GM12865 (cell line): ENCODE data around the gene PELI2.

Source experiments
- DNase-seq: peaks from one replicate; pipeline ENCODE4 v3.0.0; 2010; ENCODE audit warnings: low read depth
- H3K4me3 ChIP-seq: 2 replicates; pipeline ENCODE4 v1.5.1; 2011; ENCODE audit warnings: mild to moderate bottlenecking, low read depth, low read length, control low read depth
- CTCF ChIP-seq: IDR thresholded peaks from 2 replicates; pipeline ENCODE4 v1.5.1; 2011; ENCODE audit warnings: low read length, control low read depth, low read depth, inconsistent platforms; ENCODE audit not compliant: insufficient read depth; ENCODE audit errors: missing control alignments

PELI2 gene

DNA sequence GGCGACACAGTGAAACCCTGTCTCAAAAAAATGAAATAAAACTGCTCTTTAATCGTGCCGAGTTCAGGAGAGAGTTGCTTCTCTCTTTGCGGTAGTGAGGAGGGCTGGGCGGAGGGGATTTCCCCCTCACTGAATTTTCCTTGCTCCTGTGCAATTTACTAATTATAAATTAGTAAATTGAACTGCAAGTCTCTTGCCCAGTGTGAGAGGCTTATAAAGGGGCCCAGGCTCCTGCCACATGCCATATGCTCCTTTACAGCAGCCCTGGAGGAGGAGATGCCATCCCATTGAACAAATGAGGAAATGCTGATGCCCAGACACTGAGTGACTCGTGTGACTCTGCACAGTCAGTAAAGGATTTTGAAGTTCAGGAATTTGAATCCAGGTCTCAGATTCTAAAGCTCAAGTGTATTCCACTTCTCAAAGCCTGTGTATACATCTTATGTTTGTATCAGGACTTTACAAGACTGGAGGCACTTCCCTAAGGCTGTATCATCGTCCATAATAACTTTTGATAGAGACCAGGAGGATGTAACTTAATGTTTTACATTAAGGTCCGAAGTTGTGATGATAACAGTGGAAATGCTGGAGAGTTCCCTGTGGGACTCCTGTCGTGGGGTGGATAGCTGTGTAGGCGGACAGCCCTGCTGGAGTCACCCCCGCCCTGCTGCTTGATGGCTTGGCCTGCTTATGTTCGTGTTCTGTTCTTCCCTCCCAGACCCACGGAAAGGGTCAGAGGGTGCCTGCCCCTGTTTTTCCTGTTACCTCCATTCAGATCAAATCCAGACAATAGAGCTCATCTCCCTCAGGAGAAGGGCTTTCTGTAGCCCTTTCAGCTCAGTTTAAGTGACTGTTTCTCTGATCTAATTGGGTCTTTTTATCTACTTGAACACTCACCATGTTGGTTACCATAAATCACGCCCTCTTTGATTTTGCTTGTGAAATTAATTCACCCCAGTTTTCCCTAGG is 13.9 kb downstream of the PELI2 start:
- TF ChIP-seq CTCF: no peak
- no peak overlapping the region for H3K4me3 ChIP-seq
- no peak for DNase-seq

GRCh38 chr14:56133547-56133946 is 15.3 kb downstream of the PELI2 start:
- no peak for DNase-seq
- no peak overlapping the region for H3K4me3 ChIP-seq
- no peak for TF ChIP-seq CTCF

DNA sequence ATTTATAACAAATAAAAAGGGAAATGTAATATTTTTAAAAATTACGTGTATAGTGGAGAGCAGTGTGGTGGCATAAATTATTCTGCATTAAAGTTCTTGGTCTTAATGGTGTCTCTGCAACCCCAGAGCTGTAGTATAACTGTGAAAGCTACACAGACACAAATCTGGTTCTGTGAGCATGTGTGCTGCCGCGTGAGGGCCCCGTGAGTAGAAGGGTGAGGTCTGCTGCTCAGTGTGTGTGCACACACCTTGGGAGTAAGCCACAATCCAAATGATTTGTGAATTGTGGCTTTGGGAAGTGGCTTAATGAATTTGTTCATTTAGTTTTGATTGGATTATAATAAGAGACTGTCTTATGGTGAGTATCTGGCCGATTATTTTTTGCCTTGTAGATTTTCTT is 16.8 kb downstream of the PELI2 start:
- DNase-seq: no peak
- no peak overlapping the region for H3K4me3 ChIP-seq
- no peak for TF ChIP-seq CTCF

- no peak overlapping the region for H3K4me3 ChIP-seq
- no peak for TF ChIP-seq CTCF
- no peak for DNase-seq
Measured at GRCh38 chr14:56135668-56136067, 17.5 kb downstream of the PELI2 start.

- DNase-seq: no peak
- TF ChIP-seq CTCF: no peak
- H3K4me3 ChIP-seq: no peak overlapping the region
Measured at GRCh38 chr14:56136571-56137452, 18.6 kb downstream of the PELI2 start.

DNA sequence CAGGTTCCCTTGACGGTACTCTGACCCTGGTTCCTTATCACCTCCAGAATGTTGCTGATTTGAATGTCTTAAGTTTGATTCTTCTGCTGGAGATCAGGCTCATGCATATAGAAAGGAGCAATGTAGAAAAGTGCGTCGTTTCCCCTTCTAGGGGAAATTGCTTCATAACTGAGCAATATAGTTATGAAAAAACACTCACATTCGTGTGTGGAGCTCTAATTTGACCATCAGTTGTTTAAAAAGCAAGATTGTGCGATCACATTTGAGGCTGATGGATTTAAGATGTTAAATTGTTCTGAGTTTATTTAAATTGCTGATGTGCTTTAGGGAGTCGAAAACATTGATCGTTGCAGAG is 19.2 kb downstream of the PELI2 start:
- DNase-seq: no peak
- TF ChIP-seq CTCF: no peak
- H3K4me3 ChIP-seq: no peak overlapping the region
